Measurements from ENCODE around the gene TXN2.

Gene TXN2

GRCh38 chr22:36449596-36450175 lies 31.8 kb downstream of the TXN2 start:
- ChIA-PET POLR2A (no interaction called here), CTCF (no interaction called here)
- no peak overlapping the region for H3K4me3 ChIP-seq (ENCODE audit: low read depth, low read length)
- TF ChIP-seq CTCF (IDR thresholded peaks at IDR 0.05; ENCODE audit: insufficient read depth, low read length, missing control alignments), result no peak
- DNase-seq (ENCODE audit: low read depth, low spot score), result no peak

- DNase-seq (ENCODE audit: low read depth, low spot score), result no peak
- CTCF ChIA-PET, result no interaction called here
- no peak overlapping the region for H3K4me3 ChIP-seq (ENCODE audit: low read depth, low read length)
These were observed 33.8 kb downstream of the TXN2 start for GRCh38 chr22:36447632-36448031.

GRCh38 chr22:36445158-36445668 lies 36.2 kb downstream of the TXN2 start:
- no peak for DNase-seq (ENCODE audit: low read depth, low spot score)
- TF ChIP-seq CTCF (IDR thresholded peaks at IDR 0.05; ENCODE audit: insufficient read depth, low read length, missing control alignments), result no peak
- ChIA-PET POLR2A (interaction anchor here (0.7 to 1.2 kb wide), 3 partner anchors 17 to 57 kb away, joined by 3 to 5 read pairs (median 4); partner anchors contain the start of gene MYH9), CTCF (interaction anchor here (1.0 kb wide), 1 partner anchor 10 kb away, joined by 3 read pairs; no protein-coding TSS in a partner anchor)
- H3K4me3 ChIP-seq (ENCODE audit: low read depth, low read length), result no peak overlapping the region

More at GRCh38 chr22:36447632-36448031, 33.8 kb downstream of the TXN2 start:
- POLR2A ChIA-PET, result no interaction called here
- no peak for TF ChIP-seq CTCF (IDR thresholded peaks at IDR 0.05; ENCODE audit: insufficient read depth, low read length, missing control alignments)

- TF ChIP-seq CTCF (IDR thresholded peaks at IDR 0.05; ENCODE audit: insufficient read depth, low read length, missing control alignments), result no peak
- ChIA-PET POLR2A (no interaction called here), CTCF (interaction anchor here (1.6 kb wide), 1 partner anchor 8 kb away, joined by 3 read pairs; no protein-coding TSS in a partner anchor)
- H3K4me3 ChIP-seq (ENCODE audit: low read depth, low read length), result no peak overlapping the region
- DNase-seq (ENCODE audit: low read depth, low spot score), result no peak
These were observed 38.2 kb downstream of the TXN2 start for GRCh38 chr22:36443198-36443770.

GRCh38 chr22:36442506-36443197 lies 38.8 kb downstream of the TXN2 start:
- POLR2A ChIA-PET, result no interaction called here

More at GRCh38 chr22:36442506-36443197, 38.8 kb downstream of the TXN2 start:
- TF ChIP-seq CTCF (IDR thresholded peaks at IDR 0.05; ENCODE audit: insufficient read depth, low read length, missing control alignments), result no peak
- CTCF ChIA-PET, result interaction anchor here (1.6 kb wide), 1 partner anchor 9 kb away, joined by 3 read pairs; no protein-coding TSS in a partner anchor
- DNase-seq (ENCODE audit: low read depth, low spot score), result no peak
- no peak overlapping the region for H3K4me3 ChIP-seq (ENCODE audit: low read depth, low read length)

All from AG04449 (cell line).